ENCODE measurements around the gene SMIM44.

SMIM44 gene

DNA sequence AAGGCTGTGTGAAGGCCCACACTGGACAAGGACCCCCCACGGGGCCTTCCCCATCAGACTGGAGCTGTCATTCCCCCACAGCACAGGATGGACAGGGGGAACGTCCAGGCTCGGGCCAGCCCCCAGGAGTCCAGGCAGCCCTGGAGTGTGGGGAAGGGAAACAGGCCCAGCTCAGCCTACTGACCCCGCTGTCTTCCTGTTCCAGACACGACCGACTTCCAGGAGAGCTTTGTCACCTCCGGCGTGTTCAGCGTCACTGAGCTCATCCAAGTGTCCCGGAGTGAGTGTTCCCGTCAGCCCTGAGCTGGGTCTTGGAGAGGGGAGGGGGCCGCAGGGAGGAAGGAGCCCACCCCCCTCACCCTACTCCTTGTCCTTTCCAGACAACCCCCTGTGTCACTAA, 49.9 kb downstream of the SMIM44 start:
- DNase-seq: no peak
